Astrocyte (in vitro differentiated cells and primary cell): ENCODE measurements around the gene CTSS. TPM values are rescaled to one million over a fixed set of nuclear protein-coding genes. Genes with fewer than 3 reads are reported as not detected.

Source experiments
- DNase-seq: peaks from one replicate; pipeline ENCODE4 v3.0.0-alpha.2; 2010; ENCODE audit warnings: low read depth
- FAIRE-seq: peaks from 2 replicates; lab custom pipeline; 2011; peaks lifted over from hg19 to GRCh38; lab: Jason Lieb, UNC
- H2AFZ ChIP-seq: 2 replicates; pipeline ENCODE4 v1.6.0; 2012; ENCODE audit warnings: low read depth, low read length, inconsistent platforms
- H3K27ac ChIP-seq: 2 replicates; pipeline ENCODE4 v1.5.1; 2011; ENCODE audit warnings: low read depth, low read length, inconsistent platforms
- H3K27me3 ChIP-seq: 2 replicates; pipeline ENCODE4 v1.6.0; 2011; ENCODE audit warnings: low read length, inconsistent platforms; ENCODE audit not compliant: insufficient read depth
- H3K36me3 ChIP-seq: 2 replicates; pipeline ENCODE4 v1.5.1; 2011; ENCODE audit warnings: low read length, inconsistent platforms; ENCODE audit not compliant: insufficient read depth
- H3K4me1 ChIP-seq: 2 replicates; pipeline ENCODE4 v1.5.1; 2011; ENCODE audit warnings: low read length, inconsistent platforms; ENCODE audit not compliant: insufficient read depth
- H3K4me2 ChIP-seq: 2 replicates; pipeline ENCODE4 v1.6.0; 2012; ENCODE audit warnings: low read length, inconsistent platforms
- H3K4me3 ChIP-seq: 2 replicates; pipeline ENCODE4 v1.5.1; 2011; ENCODE audit warnings: low read depth, mild to moderate bottlenecking, low read length, inconsistent platforms; ENCODE audit not compliant: insufficient read depth
- H3K79me2 ChIP-seq: 2 replicates; pipeline ENCODE4 v1.6.0; 2012; ENCODE audit warnings: mild to moderate bottlenecking, low read length, inconsistent platforms; ENCODE audit not compliant: insufficient read depth
- H3K9ac ChIP-seq: 2 replicates; pipeline ENCODE4 v1.6.0; 2012; ENCODE audit warnings: mild to moderate bottlenecking, low read length, inconsistent platforms
- H3K9me3 ChIP-seq: 2 replicates; pipeline ENCODE4 v1.5.1; 2012; ENCODE audit warnings: low read depth, mild to moderate bottlenecking, low read length, inconsistent platforms; ENCODE audit not compliant: insufficient read depth
- H4K20me1 ChIP-seq: 2 replicates; pipeline ENCODE4 v1.6.0; 2012; ENCODE audit warnings: low read length, inconsistent platforms; ENCODE audit not compliant: insufficient read depth
- H3K27ac Mint-ChIP-seq: one replicate; pipeline ENCODE4 v1.8.0; 2021; ENCODE audit warnings: mild to moderate bottlenecking, mixed read lengths; ENCODE audit not compliant: unreplicated experiment
- H3K27me3 Mint-ChIP-seq: one replicate; pipeline ENCODE4 v1.8.0; 2021; ENCODE audit warnings: low read depth, mixed read lengths; ENCODE audit not compliant: unreplicated experiment
- H3K36me3 Mint-ChIP-seq: one replicate; pipeline ENCODE4 v1.8.0; 2021; ENCODE audit warnings: low read depth, mixed read lengths; ENCODE audit not compliant: unreplicated experiment
- H3K4me1 Mint-ChIP-seq: one replicate; pipeline ENCODE4 v1.8.0; 2021; ENCODE audit warnings: low read depth, mixed read lengths; ENCODE audit not compliant: unreplicated experiment
- H3K4me3 Mint-ChIP-seq: one replicate; pipeline ENCODE4 v1.8.0; 2021; ENCODE audit warnings: mild to moderate bottlenecking, moderate library complexity, mixed read lengths; ENCODE audit not compliant: unreplicated experiment
- H3K9me3 Mint-ChIP-seq: one replicate; pipeline ENCODE4 v1.8.0; 2021; ENCODE audit warnings: mild to moderate bottlenecking, mixed read lengths; ENCODE audit not compliant: unreplicated experiment
- CTCF ChIP-seq: IDR thresholded peaks from 2 replicates; pipeline ENCODE4 v1.5.1; 2011; ENCODE audit warnings: low read depth, mild to moderate bottlenecking, inconsistent platforms, low read length, moderate library complexity; ENCODE audit not compliant: insufficient read depth
- EZH2 ChIP-seq: IDR thresholded peaks from 2 replicates; pipeline ENCODE4 v1.6.1; 2012; ENCODE audit warnings: mild to moderate bottlenecking, low read length, inconsistent platforms; ENCODE audit not compliant: insufficient read depth
- total RNA-seq: library from RNA; stranded (reverse); gene quantifications from 2 replicates; pipeline ENCODE4 v1.2.1, GENCODE V29; 2021

CTSS gene
- total RNA-seq, 1 donor from 2014 or later, result 0.61 TPM

- H3K9ac ChIP-seq, result no peak overlapping the region
- no peaks in the 10 kb centered on the region for H3K79me2 ChIP-seq
- H3K4me2 ChIP-seq, result no peak overlapping the region
- H3K36me3 ChIP-seq, result no peaks in the 10 kb centered on the region
- DNase-seq (no peak), FAIRE-seq (no peak)
- no peaks in the 10 kb centered on the region for H3K27me3 ChIP-seq
- TF ChIP-seq EZH2 (no peak), CTCF (no peak)
- H4K20me1 ChIP-seq, result no peaks in the 10 kb centered on the region
- Mint-ChIP-seq H3K36me3 (no peaks in the 10 kb centered on the region), H3K4me1 (no peaks in the 10 kb centered on the region), H3K27ac (no peak overlapping the region), H3K4me3 (no peak overlapping the region), H3K9me3 (no peaks in the 10 kb centered on the region), H3K27me3 (no peaks in the 10 kb centered on the region)
- H3K27ac ChIP-seq, result no peak overlapping the region
- no peak overlapping the region for H3K4me3 ChIP-seq
- no peaks in the 10 kb centered on the region for H3K4me1 ChIP-seq
- no peak overlapping the region for H2AFZ ChIP-seq
- H3K9me3 ChIP-seq, result no peaks in the 10 kb centered on the region
Measured at GRCh38 chr1:150749720-150750311, 15.8 kb downstream of the CTSS start.

GRCh38 chr1:150748878-150749719 is 16.5 kb downstream of the CTSS start:
- Histone ChIP-seq H3K9ac (no peak overlapping the region), H4K20me1 (no peaks in the 10 kb centered on the region), H3K27me3 (no peaks in the 10 kb centered on the region), H3K9me3 (no peaks in the 10 kb centered on the region), H3K4me2 (no peak overlapping the region), H3K27ac (no peak overlapping the region), H3K4me3 (no peak overlapping the region), H3K4me1 (no peaks in the 10 kb centered on the region), H2AFZ (no peak overlapping the region), H3K36me3 (no peaks in the 10 kb centered on the region), H3K79me2 (no peaks in the 10 kb centered on the region)
- no peak overlapping the region for H3K4me3 Mint-ChIP-seq
- H3K4me1 Mint-ChIP-seq, result no peaks in the 10 kb centered on the region
- no peaks in the 10 kb centered on the region for H3K9me3 Mint-ChIP-seq
- H3K27me3 Mint-ChIP-seq, result no peaks in the 10 kb centered on the region
- DNase-seq, result no peak
- no peaks in the 10 kb centered on the region for H3K36me3 Mint-ChIP-seq
- TF ChIP-seq EZH2 (no peak), CTCF (no peak)
- H3K27ac Mint-ChIP-seq, result no peak overlapping the region
- no peak for FAIRE-seq
